GM12801 (cell line): ENCODE measurements around the gene HOXA4.

Experiments
- CTCF ChIP-seq: IDR thresholded peaks from one replicate; pipeline ENCODE4 v1.5.1; 2011; ENCODE audit warnings: control low read depth; ENCODE audit not compliant: insufficient read length; ENCODE audit errors: extremely low read depth

HOXA4 gene

GRCh38 chr7:27122077-27122910, 8.3 kb downstream of the HOXA4 start:
- no peak for TF ChIP-seq CTCF

GRCh38 chr7:27121684-27122076, 8.9 kb downstream of the HOXA4 start:
- TF ChIP-seq CTCF, result no peak

DNA sequence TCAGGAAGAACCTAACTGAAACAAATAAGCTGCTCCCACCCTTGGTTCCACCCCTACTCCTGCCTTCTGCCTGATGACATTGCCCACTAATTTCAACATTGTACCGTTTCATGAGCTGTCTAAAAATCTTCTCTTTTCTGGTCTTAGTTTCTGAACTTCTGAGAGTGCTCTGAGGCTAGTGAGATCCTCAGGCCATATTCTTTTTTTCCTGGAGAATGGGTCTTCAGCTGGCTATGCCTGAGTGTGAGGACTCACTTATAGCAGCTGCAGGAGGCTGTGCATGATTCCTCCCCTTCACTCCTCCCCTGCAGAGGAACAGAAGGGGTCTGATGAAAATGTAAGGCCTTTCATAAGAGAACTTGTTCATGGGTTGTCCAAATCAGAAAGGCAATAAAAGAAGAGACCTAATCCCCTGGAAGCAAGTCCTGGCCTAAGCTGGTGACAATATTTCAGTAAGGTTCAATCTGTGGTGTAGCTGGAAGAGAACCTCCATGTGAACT, 11.1 kb downstream of the HOXA4 start:
- TF ChIP-seq CTCF, result no peak

DNA sequence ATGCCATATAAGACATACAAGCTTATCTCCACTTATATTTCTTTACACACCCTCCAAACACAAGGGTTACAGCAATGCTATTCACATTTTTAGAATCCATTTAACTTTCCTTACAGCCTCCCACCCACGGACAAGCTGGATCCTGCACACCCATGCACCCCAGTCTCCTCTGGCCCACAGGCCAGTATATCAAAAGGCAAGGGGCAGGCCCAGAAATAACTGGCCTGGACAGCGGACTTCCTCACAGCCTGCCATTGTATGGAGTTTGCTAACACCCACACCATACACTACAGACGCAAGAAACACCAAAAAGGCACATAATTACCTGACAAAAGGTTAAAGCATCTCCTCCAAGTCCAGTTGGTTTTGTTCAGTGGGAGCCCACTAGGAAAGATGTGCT, 12.0 kb downstream of the HOXA4 start:
- no peak for TF ChIP-seq CTCF

DNA sequence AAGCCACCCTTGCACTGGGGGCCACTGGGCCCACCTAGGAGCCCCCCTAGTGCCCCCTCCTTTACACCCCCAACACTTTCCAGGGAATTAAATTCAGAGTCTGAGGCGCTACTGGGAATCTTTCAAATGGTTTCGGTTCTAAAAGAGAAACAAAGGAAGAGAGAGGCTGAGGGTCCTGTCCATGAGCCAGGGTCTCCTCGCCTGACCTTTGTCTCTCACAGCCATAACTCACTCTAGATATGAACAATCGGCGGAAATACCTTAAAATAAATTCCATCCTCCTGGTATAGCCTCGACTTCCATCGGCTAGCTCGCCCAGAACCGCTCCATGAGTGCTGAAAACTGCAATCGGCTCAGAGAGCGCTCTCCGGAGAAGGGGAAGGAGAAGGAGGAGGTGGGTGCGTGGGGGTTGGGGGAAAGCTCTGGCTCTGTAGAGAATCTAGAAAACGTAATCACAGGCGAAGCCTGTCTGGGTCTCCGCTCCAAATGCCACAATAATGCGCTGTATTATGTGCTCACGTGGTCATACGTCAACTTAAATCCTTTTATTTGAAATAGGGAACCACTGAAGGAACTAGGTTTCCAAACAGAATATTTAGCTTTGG, 12.6 kb downstream of the HOXA4 start:
- TF ChIP-seq CTCF, result no peak

GRCh38 chr7:27116962-27117886, 13.3 kb downstream of the HOXA4 start:
- no peak for TF ChIP-seq CTCF
